GM12878 (cell line): ENCODE measurements around the gene TXNRD1. TPM values are rescaled to one million over a fixed set of nuclear protein-coding genes. Genes with fewer than 3 reads are reported as not detected.

ENCODE experiments used
- ATAC-seq: fragments of 200-7000 bp; cut with Tn5 transposase; 3 replicates; pipeline ENCODE4 v1.9.1; 2020; ENCODE audit warnings: mild to moderate bottlenecking, moderate library complexity
- BruUV-seq: library from RNA; stranded (reverse); fragments of 400-500 nt; replicated peaks from 2 replicates; lab custom pipeline; 2021; lab: Mats Ljungman, UMichigan
- CTCF ChIA-PET: fragments of 300-600 bp; sonication (Branson Sonifier 250); formaldehyde crosslinking; extraction: SDS; loops from one replicate; lab custom pipeline; 2021; ENCODE audit warnings: inconsistent platforms; lab: Yijun Ruan, JAX
- POLR2A ChIA-PET: fragments of 350-600 bp; formaldehyde crosslinking; extraction: SDS; loops from one replicate; lab custom pipeline; 2021; ENCODE audit warnings: inconsistent platforms; lab: Charles Lee
- RAD21 ChIA-PET: fragments of 300-600 bp; sonication (Branson Sonifier 250); formaldehyde crosslinking; loops from one replicate; lab custom pipeline; 2023; ENCODE audit warnings: antibody characterized with exemption; ENCODE audit not compliant: unreplicated experiment; lab: Charles Lee
- SMC1A ChIA-PET: fragments of 300-600 bp; sonication (Branson Sonifier 250); formaldehyde crosslinking; loops from one replicate; lab custom pipeline; 2023; ENCODE audit not compliant: unreplicated experiment, uncharacterized antibody; lab: Charles Lee
- DNase-seq: peaks from one replicate; pipeline ENCODE4 v3.0.0-alpha.2; 2011; ENCODE audit warnings: low read depth, low spot score
- FAIRE-seq: peaks from 3 replicates; lab custom pipeline; 2011; peaks lifted over from hg19 to GRCh38; lab: Jason Lieb, UNC
- H2AFZ ChIP-seq: 2 replicates; pipeline ENCODE4 v1.6.0; 2011; ENCODE audit warnings: low read depth, low read length, control low read depth; ENCODE audit not compliant: control insufficient read depth
- H3K27ac ChIP-seq: 2 replicates; pipeline ENCODE4 v1.5.1; 2011; ENCODE audit warnings: control low read depth; ENCODE audit not compliant: control insufficient read depth, insufficient read depth
- H3K27me3 ChIP-seq, 2 experiments: replicated peaks in 1 of 2; 2 replicates each; pipeline versions ENCODE4 v1.6.0 to v1.6.1; 2011; ENCODE audit warnings: low read length in 1 of 2; ENCODE audit not compliant: control insufficient read depth in 2 of 2, insufficient read depth in 2 of 2
- H3K36me3 ChIP-seq, 2 experiments: 2 replicates each; pipeline ENCODE4 v1.5.1; 2011; ENCODE audit warnings: low read length in 1 of 2; ENCODE audit not compliant: control insufficient read depth in 2 of 2, insufficient read depth in 2 of 2
- H3K4me1 ChIP-seq: 2 replicates; pipeline ENCODE4 v1.6.1; 2011; ENCODE audit warnings: mild to moderate bottlenecking, low read length, moderate library complexity, mixed read lengths; ENCODE audit not compliant: control insufficient read depth, insufficient read depth
- H3K4me2 ChIP-seq: 2 replicates; pipeline ENCODE4 v1.6.0; 2011; ENCODE audit warnings: control low read depth; ENCODE audit not compliant: control insufficient read depth, insufficient read depth
- H3K4me3 ChIP-seq: fragments of 200-600 bp; sonication (generic); 2 replicates; pipeline ENCODE4 v1.5.1; 2016
- H3K79me2 ChIP-seq: 2 replicates; pipeline ENCODE4 v1.6.0; 2011; ENCODE audit warnings: low read length; ENCODE audit not compliant: control insufficient read depth, insufficient read depth
- H3K9ac ChIP-seq: 2 replicates; pipeline ENCODE4 v1.8.0; 2011; ENCODE audit warnings: low read length, control low read depth, mixed read lengths; ENCODE audit not compliant: control insufficient read depth, insufficient read depth
- H3K9me3 ChIP-seq: replicated peaks from 3 replicates; pipeline ENCODE4 v1.5.1; 2011; ENCODE audit warnings: mild to moderate bottlenecking, low read length; ENCODE audit not compliant: control insufficient read depth, insufficient read depth
- H4K20me1 ChIP-seq: 2 replicates; pipeline ENCODE4 v1.6.0; 2011; ENCODE audit not compliant: control insufficient read depth, insufficient read depth
- CBFB ChIP-seq: IDR thresholded peaks from 2 replicates; pipeline ENCODE4 v1.6.1; 2016; ENCODE audit warnings: antibody characterized with exemption, low read depth
- CUX1 ChIP-seq: IDR thresholded peaks from 2 replicates; pipeline ENCODE4 v1.6.1; 2012; ENCODE audit warnings: improper control_type of control experiment, low read depth, low read length; ENCODE audit not compliant: insufficient replicate concordance
- EGR1 ChIP-seq, 2 experiments: IDR thresholded peaks; 1 replicate in 1 of 2; 2 replicates in 1 of 2; pipeline ENCODE4 v1.6.1; 2011 to 2012; ENCODE audit warnings: low read depth in 2 of 2, low read length in 2 of 2, borderline replicate concordance in 1 of 2, mild to moderate bottlenecking in 1 of 2, moderate library complexity in 1 of 2
- ESRRA ChIP-seq: IDR thresholded peaks from 2 replicates; pipeline ENCODE4 v1.6.1; 2012; ENCODE audit warnings: mild to moderate bottlenecking, low read length, improper control_type of control experiment
- HCFC1 ChIP-seq: fragments of 150-350 bp; IDR thresholded peaks from 2 replicates; pipeline ENCODE4 v1.6.1; 2014; ENCODE audit warnings: low read length
- MEF2B ChIP-seq: fragments of 450-650 bp; IDR thresholded peaks from 2 replicates; pipeline ENCODE4 v1.6.1; 2018; ENCODE audit warnings: mild to moderate bottlenecking, moderate library complexity; ENCODE audit not compliant: partially characterized antibody, poor library complexity, severe bottlenecking
- MXI1 ChIP-seq: fragments of 150-350 bp; IDR thresholded peaks from 2 replicates; pipeline ENCODE4 v1.6.1; 2011; ENCODE audit warnings: low read depth, mild to moderate bottlenecking, inconsistent platforms, low read length, improper control_type of control experiment
- SREBF1 ChIP-seq: IDR thresholded peaks from 2 replicates; pipeline ENCODE4 v1.6.1; 2012; ENCODE audit warnings: mild to moderate bottlenecking, low read length
- ZNF217 ChIP-seq: fragments of 450-650 bp; IDR thresholded peaks from 2 replicates; pipeline ENCODE4 v1.6.1; 2017; ENCODE audit warnings: antibody characterized with exemption, mild to moderate bottlenecking
- ZNF274 ChIP-seq: IDR thresholded peaks from one replicate; pipeline ENCODE4 v1.8.0; 2011; ENCODE audit not compliant: insufficient read length, insufficient read depth
- ZNF384 ChIP-seq: IDR thresholded peaks from 2 replicates; pipeline ENCODE4 v1.6.1; 2012; ENCODE audit warnings: low read depth, mild to moderate bottlenecking, low read length, improper control_type of control experiment, borderline replicate concordance
- WGBS: methylation state at CpG from one replicate; pipeline ENCODE4 v1.1.6; 2016; ENCODE audit warnings: low lambda C conversion rate; ENCODE audit not compliant: insufficient replicate concordance, insufficient coverage; ENCODE audit errors: missing lambda C conversion rate; 5-methylcytosine and 5-hydroxymethylcytosine counted together
- in situ Hi-C: fragments of 300-500 bp; cut with MboI; formaldehyde crosslinking; loops from 9 replicates; pipeline ENCODE4 v1.14.3; 2018; ENCODE audit warnings: mixed read lengths
- intact Hi-C: fragments of 100-400 bp; cut with micrococcal nuclease; formaldehyde crosslinking; loops from one replicate; pipeline ENCODE4 v1.14.2; 2022; ENCODE audit not compliant: unreplicated experiment
- polyA plus RNA-seq, 11 experiments: library from polyadenylated mRNA; depleted of rRNA in 4 of 11; unstranded in 6 of 11; stranded (reverse) in 5 of 11; fragments of >200 nt; fragmentation: Nextera tagmentation in 4 of 11; fragmentation: Illumina TruSeq in 1 of 11; extraction: Ambion mirVana in 4 of 11; extraction: Trizol in 1 of 11; gene quantifications; 1 replicate in 1 of 11; 2 replicates in 10 of 11; pipeline versions ENCODE4 v1.2.1 to v1.2.3, GENCODE V29; 2011 to 2016; ENCODE audit warnings: inconsistent platforms in 2 of 11, missing spikeins in 2 of 11, low read depth in 1 of 11
- total RNA-seq, 4 experiments: library from RNA; depleted of rRNA in 3 of 4; stranded (reverse); fragments of >200 nt in 3 of 4; fragmentation: Illumina TruSeq in 1 of 4; extraction: Trizol in 1 of 4; gene quantifications; 2 replicates each; pipeline versions ENCODE4 v1.2.1 to v1.2.3, GENCODE V29; 2013 to 2021
- TF ChIP-seq, protein P1 (sequence below): IDR thresholded peaks from 2 replicates; pipeline ENCODE4 v1.6.1; 2012; ENCODE audit warnings: low read length, inconsistent platforms
- TF ChIP-seq, protein P2 (sequence below): fragments of 450-650 bp; IDR thresholded peaks from 2 replicates; pipeline ENCODE4 v1.6.1; 2017; ENCODE audit warnings: mild to moderate bottlenecking

Gene TXNRD1
- total and polyA plus RNA-seq, 10 of the 15 experiments (the other 5 are each of a cell fraction or from before 2014, with no cell fraction given): 52.6 to 84.6 (median 67.8) TPM

- TF ChIP-seq, protein P1, sequence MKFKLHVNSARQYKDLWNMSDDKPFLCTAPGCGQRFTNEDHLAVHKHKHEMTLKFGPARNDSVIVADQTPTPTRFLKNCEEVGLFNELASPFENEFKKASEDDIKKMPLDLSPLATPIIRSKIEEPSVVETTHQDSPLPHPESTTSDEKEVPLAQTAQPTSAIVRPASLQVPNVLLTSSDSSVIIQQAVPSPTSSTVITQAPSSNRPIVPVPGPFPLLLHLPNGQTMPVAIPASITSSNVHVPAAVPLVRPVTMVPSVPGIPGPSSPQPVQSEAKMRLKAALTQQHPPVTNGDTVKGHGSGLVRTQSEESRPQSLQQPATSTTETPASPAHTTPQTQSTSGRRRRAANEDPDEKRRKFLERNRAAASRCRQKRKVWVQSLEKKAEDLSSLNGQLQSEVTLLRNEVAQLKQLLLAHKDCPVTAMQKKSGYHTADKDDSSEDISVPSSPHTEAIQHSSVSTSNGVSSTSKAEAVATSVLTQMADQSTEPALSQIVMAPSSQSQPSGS: no peak
- TF ChIP-seq ZNF274: no peak
Measured at GRCh38 chr12:104340925-104341611, 125.5 kb downstream of the TXNRD1 start (continued).

GRCh38 chr12:104342147-104342546 lies 126.6 kb downstream of the TXNRD1 start:
- no peaks in the 10 kb centered on the region for H3K4me1 ChIP-seq
- no peak overlapping the region for H3K9ac ChIP-seq
- no peaks in the 10 kb centered on the region for H4K20me1 ChIP-seq
- H3K9me3 ChIP-seq: no peaks in the 10 kb centered on the region
- H3K79me2 ChIP-seq: no peaks in the 10 kb centered on the region
- no peak for FAIRE-seq
- peaks cover 11 to 38% of the 10 kb centered on the region in 2 experiments for H3K36me3 ChIP-seq
- in situ Hi-C loops (no loop called here), intact Hi-C loops (no loop called here)
- no peak for ATAC-seq
- BruUV-seq: no TSS peak
- ChIA-PET CTCF (interaction anchor here (1.4 to 2.2 kb wide), 2 partner anchors 10 to 53 kb away, joined by 3 to 5 read pairs; no protein-coding TSS in a partner anchor), POLR2A (interaction anchor here (0.6 kb wide), 1 partner anchor 166 kb away, joined by 6 read pairs; no protein-coding TSS in a partner anchor), RAD21 (interaction anchor here (1.4 kb wide), 1 partner anchor 15 kb away, joined by 3 read pairs; no protein-coding TSS in a partner anchor), SMC1A (interaction anchor here (0.7 to 1.4 kb wide), 6 partner anchors 17 to 713 kb away, joined by 3 to 5 read pairs (median 4); no protein-coding TSS in a partner anchor)
- no peak for DNase-seq
- H2AFZ ChIP-seq: no peak overlapping the region
- H3K27me3 ChIP-seq: no peaks in the 10 kb centered on the region
- H3K27ac ChIP-seq: no peak overlapping the region
- H3K4me2 ChIP-seq: no peak overlapping the region
- WGBS: 71% methylated on average over 2 of the region's 2 CpGs
- H3K4me3 ChIP-seq: no peak overlapping the region
- TF ChIP-seq EGR1 (IDR thresholded peaks at IDR 0.05; ENCODE audit: borderline replicate concordance in 1 of 2, low read depth in 2 of 2, low read length in 2 of 2) (no peak), MXI1 (no peak), ZNF384 (no peak), ESRRA (no peak), HCFC1 (no peak), MEF2B (no peak), CUX1 (no peak), ZNF217 (no peak), SREBF1 (no peak), CBFB (no peak)
- TF ChIP-seq, protein P2, sequence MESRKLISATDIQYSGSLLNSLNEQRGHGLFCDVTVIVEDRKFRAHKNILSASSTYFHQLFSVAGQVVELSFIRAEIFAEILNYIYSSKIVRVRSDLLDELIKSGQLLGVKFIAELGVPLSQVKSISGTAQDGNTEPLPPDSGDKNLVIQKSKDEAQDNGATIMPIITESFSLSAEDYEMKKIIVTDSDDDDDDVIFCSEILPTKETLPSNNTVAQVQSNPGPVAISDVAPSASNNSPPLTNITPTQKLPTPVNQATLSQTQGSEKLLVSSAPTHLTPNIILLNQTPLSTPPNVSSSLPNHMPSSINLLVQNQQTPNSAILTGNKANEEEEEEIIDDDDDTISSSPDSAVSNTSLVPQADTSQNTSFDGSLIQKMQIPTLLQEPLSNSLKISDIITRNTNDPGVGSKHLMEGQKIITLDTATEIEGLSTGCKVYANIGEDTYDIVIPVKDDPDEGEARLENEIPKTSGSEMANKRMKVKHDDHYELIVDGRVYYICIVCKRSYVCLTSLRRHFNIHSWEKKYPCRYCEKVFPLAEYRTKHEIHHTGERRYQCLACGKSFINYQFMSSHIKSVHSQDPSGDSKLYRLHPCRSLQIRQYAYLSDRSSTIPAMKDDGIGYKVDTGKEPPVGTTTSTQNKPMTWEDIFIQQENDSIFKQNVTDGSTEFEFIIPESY: no peak
